A673 (cell line): ENCODE results near the gene USP10.

Source experiments
- CTCF ChIP-seq: fragments of 300-800, 200-600 bp; sonication (generic); conservative IDR thresholded peaks from 2 replicates; pipeline ENCODE4 v1.5.1; 2017; ENCODE audit warnings: low read depth, mild to moderate bottlenecking, antibody characterized with exemption, low read length, moderate library complexity, mixed read lengths
- EZH2 ChIP-seq: fragments of 200-600 bp; sonication (generic); IDR thresholded peaks from 2 replicates; pipeline ENCODE4 v1.6.1; 2017; ENCODE audit warnings: borderline replicate concordance, low read depth, mild to moderate bottlenecking, mixed read lengths, antibody characterized with exemption, low read length; ENCODE audit not compliant: poor library complexity, severe bottlenecking

DNA sequence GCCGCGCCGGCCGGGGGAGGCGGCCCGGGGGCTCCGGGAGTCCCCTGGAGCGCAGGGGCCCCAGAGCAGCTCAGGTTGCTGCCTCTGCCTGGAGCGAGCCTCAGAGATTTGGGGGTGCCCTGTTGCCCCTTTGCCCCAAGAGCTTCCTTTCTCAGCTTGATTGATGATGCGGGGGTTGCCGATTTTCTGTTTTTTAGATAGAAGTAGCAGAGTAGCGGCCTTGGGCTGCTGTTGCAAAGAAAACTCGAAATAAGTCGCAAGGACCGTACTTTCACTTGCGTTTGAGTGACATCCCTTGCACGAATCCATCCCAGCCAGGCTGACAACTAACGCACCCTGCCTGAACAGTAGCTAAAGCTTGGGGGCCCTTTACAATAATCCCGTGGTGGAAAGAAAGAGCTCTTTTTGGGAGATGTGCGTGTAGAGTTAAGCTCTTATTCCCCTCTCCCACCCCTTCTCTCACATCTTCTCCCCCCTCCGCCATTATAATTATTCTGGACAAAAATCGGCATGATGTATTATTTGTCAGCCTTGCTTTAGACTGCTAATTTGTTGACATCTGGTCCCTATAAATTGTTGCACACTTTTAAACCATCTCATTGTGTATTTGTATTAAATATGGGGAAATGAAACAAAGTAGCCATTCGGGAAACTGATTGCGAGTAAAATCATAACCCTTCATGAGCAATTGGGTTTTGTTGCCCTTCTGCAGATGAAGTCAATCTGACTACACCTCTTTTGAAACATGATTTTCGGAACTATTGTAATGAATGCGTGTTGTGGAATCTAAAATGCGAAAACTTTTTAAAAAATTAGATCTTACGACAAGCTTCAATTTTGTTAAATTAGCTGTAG is 873 bp downstream of the USP10 start:
- no peak for TF ChIP-seq CTCF
- no peak for TF ChIP-seq EZH2
